Thymus (tissue), 11 donors: ENCODE data around the gene MIEF2. TPM values are rescaled to one million over a fixed set of nuclear protein-coding genes. Genes with fewer than 3 reads are reported as not detected.

Experiments used
- DNase-seq, 9 donors: peaks; one replicate each; pipeline ENCODE4 v3.0.0-alpha.2; 2013; ENCODE audit warnings: low spot score in 9 of 9, low read depth in 6 of 9, missing footprints in 1 of 9
- H3K27ac ChIP-seq, 2 donors: one replicate each; pipeline ENCODE4 v1.5.1; 2013; ENCODE audit warnings: control low read depth in 1 of 2, low read depth in 1 of 2, low read length in 1 of 2, mild to moderate bottlenecking in 1 of 2, moderate library complexity in 1 of 2
- H3K27me3 ChIP-seq, 2 donors: one replicate each; pipeline ENCODE4 v1.5.1; 2013; ENCODE audit warnings: low read length in 1 of 2; ENCODE audit not compliant: control insufficient read depth in 2 of 2, insufficient read depth in 1 of 2
- H3K36me3 ChIP-seq, 2 donors: one replicate each; pipeline ENCODE4 v1.5.1; 2013; ENCODE audit warnings: low read length in 1 of 2, mild to moderate bottlenecking in 1 of 2, moderate library complexity in 1 of 2; ENCODE audit not compliant: control insufficient read depth in 2 of 2, insufficient read depth in 2 of 2
- H3K4me1 ChIP-seq, 2 donors: one replicate each; pipeline ENCODE4 v1.5.1; 2013; ENCODE audit warnings: low read length in 2 of 2; ENCODE audit not compliant: control insufficient read depth in 2 of 2, insufficient read depth in 2 of 2
- H3K4me3 ChIP-seq, 2 donors: one replicate each; pipeline ENCODE4 v1.5.1; 2013; ENCODE audit warnings: low read length in 2 of 2, control low read depth in 1 of 2, mild to moderate bottlenecking in 1 of 2
- H3K9me3 ChIP-seq, 2 donors: one replicate each; pipeline ENCODE4 v1.5.1; 2013; ENCODE audit warnings: low read length in 1 of 2, mild to moderate bottlenecking in 1 of 2; ENCODE audit not compliant: control insufficient read depth in 2 of 2, insufficient read depth in 1 of 2
- WGBS: extraction: QIAGEN DNeasy Blood & Tissue Kit; methylation state at CpG from one replicate; pipeline ENCODE4 v1.1.7; 2013; 5-methylcytosine and 5-hydroxymethylcytosine counted together
- polyA plus RNA-seq: library from polyadenylated mRNA; stranded (reverse); fragments of 200-250 nt; gene quantifications from one replicate; pipeline ENCODE4 v1.2.3, GENCODE V29; 2013
- total RNA-seq: library from RNA; stranded (reverse); fragments of 120-200 nt; gene quantifications from one replicate; pipeline ENCODE4 v1.2.4, GENCODE V29; 2013
- donor health status: healthy.

The MIEF2 gene
- total and polyA plus RNA-seq, 2 donors = 5.4 to 8.5 TPM

- Histone ChIP-seq H3K9me3 (no peaks in the 10 kb centered on the region), H3K36me3 (peaks cover 56 to 71% of the 10 kb centered on the region in 2 donors), H3K27me3 (no peaks in the 10 kb centered on the region), H3K4me1 (peaks cover 0 to 4% of the 10 kb centered on the region in 2 donors), H3K4me3 (no peak overlapping the region), H3K27ac (no peak overlapping the region)
- no peak for DNase-seq
- WGBS = 98% methylated on average over 21 of the region's 21 CpGs
Observed at GRCh38 chr17:18245038-18245776, 15.3 kb upstream of the MIEF2 start.

- Histone ChIP-seq H3K4me1 (peaks cover 0 to 4% of the 10 kb centered on the region in 2 donors), H3K36me3 (peaks cover 64 to 77% of the 10 kb centered on the region in 2 donors), H3K27ac (no peak overlapping the region), H3K4me3 (no peak overlapping the region), H3K27me3 (no peaks in the 10 kb centered on the region), H3K9me3 (no peaks in the 10 kb centered on the region)
- no peak for DNase-seq
- 96% methylated on average over 24 of the region's 24 CpGs for WGBS
Observed at GRCh38 chr17:18246109-18246725, 14.2 kb upstream of the MIEF2 start.

- Histone ChIP-seq H3K4me1 (peaks cover 0 to 4% of the 10 kb centered on the region in 2 donors), H3K36me3 (peaks cover 69 to 77% of the 10 kb centered on the region in 2 donors), H3K4me3 (no peak overlapping the region), H3K9me3 (no peaks in the 10 kb centered on the region), H3K27me3 (no peaks in the 10 kb centered on the region), H3K27ac (no peak overlapping the region)
- peak in 1 of 9 donors; percentile 23 for DNase-seq
- WGBS = 90% methylated on average over 46 of the region's 46 CpGs
Observed at GRCh38 chr17:18246880-18247612, 13.4 kb upstream of the MIEF2 start.

GRCh38 chr17:18247613-18248001 lies 12.9 kb upstream of the MIEF2 start:
- WGBS = 98% methylated on average over 30 of the region's 30 CpGs
- peaks cover 0 to 4% of the 10 kb centered on the region in 2 donors for H3K4me1 ChIP-seq
- no peaks in the 10 kb centered on the region for H3K27me3 ChIP-seq
- peaks cover 72 to 79% of the 10 kb centered on the region in 2 donors for H3K36me3 ChIP-seq
- no peak overlapping the region for H3K27ac ChIP-seq
- H3K9me3 ChIP-seq = no peaks in the 10 kb centered on the region
- H3K4me3 ChIP-seq = no peak overlapping the region
- DNase-seq = no peak

GRCh38 chr17:18248300-18248731 lies 12.1 kb upstream of the MIEF2 start:
- 61% methylated on average over 9 of the region's 9 CpGs for WGBS
- Histone ChIP-seq H3K4me3 (no peak overlapping the region), H3K36me3 (peaks cover 79 to 82% of the 10 kb centered on the region in 2 donors), H3K4me1 (peaks cover 0 to 4% of the 10 kb centered on the region in 2 donors), H3K27ac (no peak overlapping the region), H3K27me3 (no peaks in the 10 kb centered on the region), H3K9me3 (peaks cover 0 to 1% of the 10 kb centered on the region in 2 donors)
- peak in 6 of 9 donors; percentile 48 to 81 (median 62) for DNase-seq

GRCh38 chr17:18248811-18249210 lies 11.7 kb upstream of the MIEF2 start:
- H3K4me3 ChIP-seq = no peak overlapping the region

GRCh38 chr17:18250259-18250658 lies 10.2 kb upstream of the MIEF2 start:
- no peak overlapping the region for H3K27ac ChIP-seq
- DNase-seq = no peak
- WGBS = 94% methylated on average over 9 of the region's 9 CpGs
- H3K4me1 ChIP-seq = peaks cover 0 to 4% of the 10 kb centered on the region in 2 donors
- no peaks in the 10 kb centered on the region for H3K27me3 ChIP-seq
- peaks cover 87 to 91% of the 10 kb centered on the region in 2 donors for H3K36me3 ChIP-seq
- no peak overlapping the region for H3K4me3 ChIP-seq
- H3K9me3 ChIP-seq = peaks cover 2 to 3% of the 10 kb centered on the region in 2 donors

More at GRCh38 chr17:18248811-18249210, 11.7 kb upstream of the MIEF2 start:
- Histone ChIP-seq H3K4me1 (peaks cover 0 to 4% of the 10 kb centered on the region in 2 donors), H3K36me3 (peaks cover 82 to 84% of the 10 kb centered on the region in 2 donors), H3K27ac (no peak overlapping the region), H3K9me3 (peaks cover 0 to 2% of the 10 kb centered on the region in 2 donors), H3K27me3 (no peaks in the 10 kb centered on the region)
- WGBS = 96% methylated on average over 7 of the region's 7 CpGs
- no peak for DNase-seq

GRCh38 chr17:18250708-18251107 lies 9.8 kb upstream of the MIEF2 start:
- H3K36me3 ChIP-seq = peaks cover 87 to 91% of the 10 kb centered on the region in 2 donors
- peaks cover 0 to 4% of the 10 kb centered on the region in 2 donors for H3K4me1 ChIP-seq
- H3K4me3 ChIP-seq = no peak overlapping the region
- H3K27ac ChIP-seq = no peak overlapping the region
- H3K9me3 ChIP-seq = peaks cover 3 to 4% of the 10 kb centered on the region in 2 donors
- 98% methylated on average over 14 of the region's 14 CpGs for WGBS
- no peak for DNase-seq
- no peaks in the 10 kb centered on the region for H3K27me3 ChIP-seq
